Measurements from ENCODE around the gene ENAH. TPM values are rescaled to one million over a fixed set of nuclear protein-coding genes. Genes with fewer than 3 reads are reported as not detected.

The ENAH gene
- total and polyA plus RNA-seq, 2 experiments from 2014 or later: 109 to 184 TPM

DNA sequence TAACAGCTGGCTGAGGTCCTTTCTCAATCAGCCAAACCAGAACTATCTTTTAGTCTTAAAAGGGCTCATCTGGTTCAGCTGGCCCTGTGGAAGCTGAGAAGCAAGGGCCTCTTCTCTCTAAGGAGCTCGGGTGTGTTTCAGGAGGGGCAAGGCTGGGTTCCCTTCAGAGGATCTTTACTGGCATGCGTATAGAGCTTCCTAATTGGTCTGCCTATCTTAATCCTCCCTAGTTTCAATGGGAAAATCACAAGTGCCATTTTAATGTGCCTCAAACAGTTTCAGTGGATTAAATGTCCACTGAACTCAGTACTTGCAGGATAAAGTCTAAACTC lies 143.6 kb downstream of the ENAH start:
- DNase-seq (ENCODE audit: low spot score) (no peak), ATAC-seq (peak; percentile 69)
- Histone ChIP-seq H3F3A (replicated peaks; ENCODE audit: low read depth) (no peaks in the 10 kb centered on the region), H3K4me2 (0 out of 2 replicates have a peak overlapping the region, but pooled peaks have one; percentile 6), H2AFZ (no peak overlapping the region), H4K20me1 (replicated peaks; ENCODE audit: insufficient read depth) (no peaks in the 10 kb centered on the region), H3K79me2 (replicated peaks; ENCODE audit: insufficient read depth) (peaks cover 17% of the 10 kb centered on the region), H3K27ac (ENCODE audit: low read depth) (peak overlapping the region; percentile 69), H3K36me3 (ENCODE audit: insufficient read depth) (peaks cover 11% of the 10 kb centered on the region), H3K4me3 (no peak overlapping the region), H3K4me1 (ENCODE audit: insufficient read depth) (peaks cover 32% of the 10 kb centered on the region), H3K27me3 (ENCODE audit: insufficient read depth) (no peaks in the 10 kb centered on the region), H3K9me2 (ENCODE audit: insufficient read depth) (no peaks in the 10 kb centered on the region)
- Mint-ChIP-seq H3K27ac (peak overlapping the region; percentile 94), H3K4me3 (no peak overlapping the region), H3K9me3 (no peaks in the 10 kb centered on the region), H3K27me3 (ENCODE audit: insufficient read depth, low read depth, poor library complexity) (peaks cover 3% of the 10 kb centered on the region), H3K36me3 (ENCODE audit: low read depth) (peaks cover 58% of the 10 kb centered on the region), H3K4me1 (peaks cover 32% of the 10 kb centered on the region)
- TF ChIP-seq CREB1 (CRISPR knock-in tag; IDR thresholded peaks at IDR 0.05; ENCODE audit: low read depth): no peak
- TF ChIP-seq REST (IDR thresholded peaks at IDR 0.05; ENCODE audit: unreplicated experiment): no peak
- TF ChIP-seq ZNF114 (CRISPR knock-in tag; IDR thresholded peaks at IDR 0.05): no peak
- no peak for TF ChIP-seq EZH2phosphoT487 (IDR thresholded peaks at IDR 0.05; ENCODE audit: unreplicated experiment)
- no peak for TF ChIP-seq ZNF331 (CRISPR knock-in tag; IDR thresholded peaks at IDR 0.05; ENCODE audit: low read depth)

DNA sequence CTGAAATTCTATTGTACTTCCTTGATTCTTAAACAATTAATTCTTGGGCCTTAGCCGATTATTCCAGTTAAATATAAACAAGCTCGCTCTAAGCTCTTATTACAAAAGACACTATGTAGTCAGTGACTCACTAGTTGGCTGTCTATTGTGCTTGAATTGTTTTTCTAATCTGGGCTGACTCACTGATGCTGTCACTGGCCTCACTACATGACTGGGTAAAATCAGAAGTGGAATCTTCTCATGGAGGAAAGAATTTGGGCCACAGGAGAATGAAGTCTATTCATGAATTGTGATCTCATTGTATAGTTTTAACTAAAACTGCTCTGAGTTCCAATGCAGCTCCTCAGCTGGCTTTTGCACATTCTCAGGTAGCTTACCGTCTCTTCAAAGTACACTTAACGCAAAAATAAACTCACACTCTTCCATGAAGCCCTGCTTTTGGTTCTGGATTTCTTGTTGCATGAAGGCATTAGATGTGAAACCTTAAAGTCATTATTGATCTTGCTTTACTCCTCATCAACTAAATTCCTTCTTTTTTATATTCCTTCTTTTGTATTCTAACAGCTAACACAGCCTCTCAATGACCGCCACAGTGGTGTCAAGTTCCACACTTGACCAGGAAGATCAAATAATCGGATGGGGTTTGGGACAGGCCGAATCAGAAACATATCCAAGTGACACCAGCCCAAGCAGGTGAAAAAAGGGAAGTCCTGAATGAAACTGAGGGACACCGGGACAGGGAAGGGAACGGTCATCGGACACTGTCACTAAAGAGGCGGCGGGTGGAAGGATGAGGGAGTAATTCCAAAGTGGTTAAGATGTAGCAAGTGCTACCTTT lies 144.2 kb downstream of the ENAH start:
- Mint-ChIP-seq H3K9me3 (no peaks in the 10 kb centered on the region), H3K36me3 (ENCODE audit: low read depth) (peaks cover 57% of the 10 kb centered on the region), H3K27ac (peak overlapping the region; percentile 94), H3K27me3 (ENCODE audit: insufficient read depth, low read depth, poor library complexity) (peaks cover 3% of the 10 kb centered on the region), H3K4me3 (no peak overlapping the region; the same call in 2 of the 3 replicates), H3K4me1 (peaks cover 30% of the 10 kb centered on the region)
- Histone ChIP-seq H3K79me2 (replicated peaks; ENCODE audit: insufficient read depth) (peaks cover 16% of the 10 kb centered on the region), H3K27ac (ENCODE audit: low read depth) (peak overlapping the region; percentile 69), H4K20me1 (replicated peaks; ENCODE audit: insufficient read depth) (no peaks in the 10 kb centered on the region), H3K4me2 (0 out of 2 replicates have a peak overlapping the region, but pooled peaks have one; percentile 6), H3K4me3 (no peak overlapping the region), H3K36me3 (ENCODE audit: insufficient read depth) (peaks cover 11% of the 10 kb centered on the region), H3F3A (replicated peaks; ENCODE audit: low read depth) (no peaks in the 10 kb centered on the region), H2AFZ (no peak overlapping the region), H3K4me1 (ENCODE audit: insufficient read depth) (peaks cover 31% of the 10 kb centered on the region), H3K27me3 (ENCODE audit: insufficient read depth) (no peaks in the 10 kb centered on the region), H3K9me2 (ENCODE audit: insufficient read depth) (no peaks in the 10 kb centered on the region)
- peak; percentile 90 for ATAC-seq
- DNase-seq (ENCODE audit: low spot score): peak; percentile 66
- TF ChIP-seq ZNF331 (CRISPR knock-in tag; IDR thresholded peaks at IDR 0.05; ENCODE audit: low read depth): no peak
- TF ChIP-seq STAT1 (IDR thresholded peaks at IDR 0.05; ENCODE audit: unreplicated experiment): no peak
- peak; percentile 62; the same call in 1 of the 2 replicates for TF ChIP-seq CREB1 (CRISPR knock-in tag; IDR thresholded peaks at IDR 0.05; ENCODE audit: low read depth)
